Transverse colon (tissue), 4 donors: ENCODE results near the gene SULT1C2.

Experiments used
- CTCF ChIP-seq, 5 experiments: fragments of 200-600 bp in 3 of 5; fragments of 450-650 bp in 2 of 5; sonication (generic) in 3 of 5; IDR thresholded peaks; 1 replicate in 2 of 5; 2 replicates in 3 of 5; pipeline ENCODE4 v1.5.1; 2016 to 2017; ENCODE audit warnings: antibody characterized with exemption in 5 of 5, inconsistent platforms in 3 of 5, mild to moderate bottlenecking in 2 of 5, moderate library complexity in 1 of 5
- POLR2AphosphoS5 ChIP-seq, 3 donors: sonication (generic); formaldehyde crosslinking; IDR thresholded peaks; one replicate each; pipeline ENCODE4 v1.6.1; 2016; ENCODE audit warnings: antibody characterized with exemption in 3 of 3

- no peak for TF ChIP-seq CTCF (IDR thresholded peaks at IDR 0.05)
- TF ChIP-seq POLR2AphosphoS5 (IDR thresholded peaks at IDR 0.05): no peak
Observed at GRCh38 chr2:108346827-108347226, 58.1 kb downstream of the SULT1C2 start.
